ENCODE data around the gene SMC6. TPM values are rescaled to one million over a fixed set of nuclear protein-coding genes. Genes with fewer than 3 reads are reported as not detected.

Gene SMC6
- total RNA-seq, 1 experiment from 2014 or later, result 40.3 TPM

- Histone ChIP-seq H3K14ac (ENCODE audit: insufficient read depth, low read length) (no peak overlapping the region), H3K9me3 (ENCODE audit: control insufficient read depth, low read depth, low read length) (no peaks in the 10 kb centered on the region), H3K27ac (ENCODE audit: insufficient read length, low read depth, low read length) (no peak overlapping the region), H3K4ac (ENCODE audit: low read depth, low read length) (no peak overlapping the region), H3K79me2 (ENCODE audit: insufficient read depth, low read length) (no peaks in the 10 kb centered on the region; the same call in 1 of the 2 replicates), H4K5ac (ENCODE audit: insufficient read length, low read depth, low read length) (no peak overlapping the region), H3K9ac (ENCODE audit: extremely low read depth, insufficient read length, low read length) (no peak overlapping the region), H3K4me1 (ENCODE audit: insufficient read depth, low read length) (no peaks in the 10 kb centered on the region), H2AFZ (ENCODE audit: low read length) (no peak overlapping the region), H3K23me2 (ENCODE audit: insufficient read length, low read depth, low read length, poor library complexity, severe bottlenecking) (no peaks in the 10 kb centered on the region), H2BK12ac (ENCODE audit: insufficient read length, low read depth, low read length) (no peak overlapping the region), H2BK120ac (ENCODE audit: low read depth, low read length, poor library complexity, severe bottlenecking) (no peak overlapping the region), H2BK20ac (ENCODE audit: low read depth, low read length, poor library complexity, severe bottlenecking) (no peak overlapping the region), H3K79me1 (ENCODE audit: insufficient read depth, low read depth, low read length, poor library complexity, severe bottlenecking) (no peaks in the 10 kb centered on the region), H3K18ac (ENCODE audit: insufficient read length, low read depth, low read length) (no peak overlapping the region), H3K56ac (ENCODE audit: insufficient read length, low read depth, low read length) (no peak overlapping the region), H4K20me1 (ENCODE audit: control insufficient read depth, insufficient read depth, insufficient read length) (no peaks in the 10 kb centered on the region), H3K23ac (ENCODE audit: insufficient read length, low read depth, low read length) (no peak overlapping the region), H2AK5ac (ENCODE audit: insufficient read length, low read length) (no peak overlapping the region), H4K91ac (ENCODE audit: insufficient read length, low read depth, low read length) (no peak overlapping the region), H3K27me3 (ENCODE audit: insufficient read depth, low read length) (no peaks in the 10 kb centered on the region), H2BK15ac (ENCODE audit: low read depth, low read length) (no peak overlapping the region), H2BK5ac (ENCODE audit: insufficient read length, low read length) (no peak overlapping the region), H3K4me2 (ENCODE audit: insufficient read depth, insufficient read length, low read length) (no peak overlapping the region), H3T11ph (ENCODE audit: low read length) (no peak overlapping the region), H4K8ac (replicated peaks; ENCODE audit: insufficient read length, low read depth, low read length) (no peak overlapping the region)
- no peaks in the 10 kb centered on the region for H3K9me3 Mint-ChIP-seq
- no peak for DNase-seq
- TF ChIP-seq CTCF (conservative IDR thresholded peaks at IDR 0.05), result no peak
- H3K36me3 Mint-ChIP-seq (ENCODE audit: insufficient read depth in 1 of 3, low read depth in 3 of 3), result peaks cover 12 to 51% (median 43%) of the 10 kb centered on the region in 3 experiments; a peak in 6 of 7 replicates
- no peak overlapping the region for H3K27ac Mint-ChIP-seq
- H3K27me3 Mint-ChIP-seq (ENCODE audit: low read depth), result no peaks in the 10 kb centered on the region
- no peaks in the 10 kb centered on the region for H3K4me1 Mint-ChIP-seq
- H3K4me3 Mint-ChIP-seq, result no peak overlapping the region
- no CpG with 5 or more reads among the region's 10 CpGs for WGBS (ENCODE audit: extremely low coverage, insufficient read length, low lambda C conversion rate)
Observed at GRCh38 chr2:17763641-17764333, 10.2 kb upstream of the SMC6 start.
